Measurements from ENCODE around the gene TNRC6B.
A peak's percentile ranks its signal among the peaks of the same experiment; 100 is the strongest.
"Not testable (repeated sequence)": the region's sequence is repeated elsewhere in the genome, so short reads cannot be mapped to it uniquely, and the experiment has no call there.

TNRC6B gene

DNA sequence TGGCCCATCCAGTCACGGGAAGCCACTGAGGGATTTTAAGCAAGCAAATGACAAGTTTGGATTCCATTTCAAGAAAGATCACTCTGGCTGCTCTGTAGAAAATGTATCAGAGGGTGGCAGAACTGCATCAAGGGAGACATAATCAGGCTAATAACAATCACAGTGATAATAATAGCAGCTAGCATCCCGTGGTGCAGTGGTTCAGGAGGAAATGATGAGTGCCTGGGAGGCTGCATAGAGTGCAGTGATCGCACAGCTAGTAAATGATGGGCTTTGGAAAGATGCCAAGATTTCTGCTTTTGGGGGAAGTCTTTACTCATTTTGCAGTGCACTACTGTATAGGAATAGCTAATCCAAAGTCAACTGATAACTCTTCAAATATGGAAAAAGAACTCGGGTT lies 35.8 kb downstream of the TNRC6B start:
- peak; percentile 23 for DNase-seq (ENCODE audit: low spot score)

DNA sequence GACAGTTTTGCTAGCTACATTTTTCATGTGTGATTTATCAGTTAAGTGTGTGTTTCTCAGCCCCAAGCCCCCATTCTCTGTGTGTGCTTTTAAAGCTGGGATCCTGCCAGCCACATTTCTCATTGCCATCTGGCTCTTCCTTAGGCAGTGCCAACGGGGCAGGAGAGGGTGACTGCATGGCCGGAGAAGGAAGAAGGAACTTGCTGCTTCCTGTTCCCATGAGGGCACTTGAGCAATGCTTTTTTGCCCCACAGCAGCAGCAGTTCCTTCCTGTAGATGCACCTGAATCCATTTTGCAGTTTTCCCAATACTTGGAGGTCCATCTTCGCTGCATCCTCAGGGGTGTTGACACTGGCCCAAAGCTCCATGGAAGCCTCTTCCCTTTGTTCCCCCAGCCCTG lies 37.5 kb downstream of the TNRC6B start:
- DNase-seq (ENCODE audit: low spot score): no peak

DNA sequence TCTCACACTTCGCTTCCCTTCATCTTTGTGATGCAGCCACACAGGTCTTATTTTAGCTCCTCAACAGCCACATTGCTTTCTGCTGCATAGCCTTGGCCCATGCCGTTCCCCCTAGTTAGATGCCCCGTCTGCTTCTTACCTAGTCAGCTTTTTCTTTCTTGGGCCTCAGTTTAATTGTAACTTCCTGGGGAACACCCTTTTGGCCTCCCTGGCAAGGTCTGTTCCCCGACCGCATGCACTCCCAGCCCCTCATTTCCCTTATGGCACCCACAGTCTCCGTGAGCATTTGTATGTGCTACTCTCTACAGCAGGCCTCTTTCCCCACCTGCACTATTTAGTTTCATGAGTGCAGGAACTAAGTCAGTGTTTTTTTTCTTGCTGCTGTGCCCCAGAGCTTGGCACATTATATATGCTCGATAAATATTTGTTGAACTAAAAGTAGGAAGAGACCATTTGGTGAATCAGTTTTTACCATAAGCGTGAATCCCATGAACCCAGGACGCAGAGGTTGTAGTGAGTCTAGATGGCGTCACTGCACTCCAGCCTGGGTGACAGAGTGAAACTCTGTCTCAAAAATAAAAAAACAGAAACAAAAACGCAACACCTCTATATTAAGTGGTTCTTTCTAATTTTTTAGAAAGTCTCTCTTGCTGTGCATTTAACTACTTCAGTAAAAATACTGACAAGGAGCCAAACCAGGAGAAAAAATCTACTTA lies 38.5 kb downstream of the TNRC6B start:
- peak; percentile 14 for DNase-seq (ENCODE audit: low spot score)

DNA sequence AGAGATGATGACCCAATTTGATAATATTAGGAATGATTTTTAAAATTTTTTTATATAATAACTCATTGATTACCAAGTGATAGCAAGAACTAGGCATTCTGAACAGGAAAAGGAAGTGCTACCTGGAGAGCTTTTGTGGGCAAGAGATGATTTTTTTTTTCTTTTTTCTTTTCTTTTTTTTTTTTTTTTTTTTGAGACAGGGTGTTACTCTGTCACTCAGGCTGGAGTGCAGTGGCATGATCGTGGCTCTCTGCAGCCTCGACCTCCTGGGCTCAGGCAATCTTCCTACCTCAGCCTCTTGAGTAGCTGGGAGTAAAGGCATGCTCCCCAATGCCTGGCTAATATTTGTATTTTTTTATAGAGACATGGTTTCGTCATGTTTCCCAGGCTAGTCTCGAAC lies 40.4 kb downstream of the TNRC6B start:
- peak; percentile 17 for DNase-seq (ENCODE audit: low spot score)

DNA sequence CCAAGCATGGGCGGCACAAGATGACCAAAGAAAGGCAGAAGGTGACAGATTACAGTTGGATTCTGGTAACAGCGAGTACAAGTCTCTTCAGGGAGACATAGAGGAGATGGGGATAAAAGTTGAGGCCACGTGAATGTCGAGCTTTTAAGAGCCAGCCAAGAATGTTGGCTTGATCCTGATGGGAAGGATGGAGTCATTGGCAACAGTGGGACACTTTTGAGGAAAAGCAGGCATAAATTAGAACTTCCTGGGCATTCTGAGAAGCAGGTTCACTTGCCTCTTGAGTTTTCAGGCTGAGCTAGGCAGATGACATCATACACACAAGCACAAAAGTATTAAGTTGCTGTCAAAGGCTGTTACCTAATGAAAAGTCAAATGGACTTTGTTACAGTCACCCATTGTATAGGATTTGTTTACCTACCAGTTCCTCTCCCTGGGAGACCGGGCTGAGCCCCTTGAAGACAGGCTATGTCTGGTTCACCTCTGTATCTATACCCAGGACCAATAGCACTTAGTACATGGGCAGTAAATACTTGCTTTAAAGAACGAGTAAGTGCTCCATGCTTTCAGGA lies 41.1 kb downstream of the TNRC6B start:
- no peak for DNase-seq (ENCODE audit: low spot score)

DNA sequence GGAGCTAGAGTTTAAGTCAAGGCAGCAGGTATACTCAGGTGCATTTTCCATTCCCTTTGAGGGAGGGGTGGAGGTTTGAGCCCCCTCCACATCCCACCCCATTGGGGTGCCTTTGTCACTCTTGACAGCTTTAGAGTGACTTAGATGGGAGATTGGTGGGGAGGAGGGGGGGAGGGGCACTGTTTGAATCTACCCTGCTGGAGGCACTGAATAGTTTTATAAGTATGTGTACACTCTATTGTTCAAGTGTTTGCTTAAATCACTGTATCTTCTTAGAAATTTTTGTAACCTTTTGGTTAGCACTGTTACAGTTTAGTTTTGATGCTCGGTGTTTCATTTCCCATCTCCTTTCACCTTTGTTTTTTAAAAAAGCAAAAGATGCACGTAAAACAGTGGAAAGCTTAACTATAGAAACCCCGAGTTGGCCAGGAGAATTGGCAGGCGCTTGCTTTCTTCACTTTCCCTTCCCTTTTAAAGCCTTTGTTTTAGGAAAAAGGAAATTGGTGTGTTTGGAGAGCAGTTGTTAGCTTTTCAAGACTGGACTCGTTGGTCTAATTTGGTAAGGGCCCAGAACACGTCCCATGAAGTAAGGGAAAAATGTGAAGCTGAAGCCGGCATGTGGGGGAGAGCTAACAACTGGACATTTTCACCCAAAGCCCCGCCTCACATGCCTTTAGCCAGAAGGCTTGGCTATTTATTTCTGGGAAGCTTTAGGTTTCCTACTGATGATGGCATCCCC lies 42.8 kb downstream of the TNRC6B start:
- no peak for DNase-seq (ENCODE audit: low spot score)

DNA sequence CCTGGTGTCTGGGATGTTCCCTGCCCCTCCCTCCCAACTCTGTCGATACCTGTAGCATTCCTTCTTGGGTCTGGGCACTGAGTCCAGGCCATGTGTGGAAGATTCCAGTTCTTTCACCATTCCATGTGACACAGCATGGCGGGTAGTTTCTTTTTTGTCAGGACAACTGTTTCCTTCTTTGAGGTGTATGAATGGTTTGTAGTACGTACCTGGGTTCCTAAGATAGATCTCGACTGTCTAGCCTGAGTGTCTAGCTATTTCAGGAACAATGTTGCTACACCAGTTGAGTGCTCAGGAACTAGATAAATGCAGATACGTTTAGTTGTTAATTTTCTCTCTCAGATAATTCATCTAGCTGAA lies 43.3 kb downstream of the TNRC6B start:
- no peak for DNase-seq (ENCODE audit: low spot score)

DNA sequence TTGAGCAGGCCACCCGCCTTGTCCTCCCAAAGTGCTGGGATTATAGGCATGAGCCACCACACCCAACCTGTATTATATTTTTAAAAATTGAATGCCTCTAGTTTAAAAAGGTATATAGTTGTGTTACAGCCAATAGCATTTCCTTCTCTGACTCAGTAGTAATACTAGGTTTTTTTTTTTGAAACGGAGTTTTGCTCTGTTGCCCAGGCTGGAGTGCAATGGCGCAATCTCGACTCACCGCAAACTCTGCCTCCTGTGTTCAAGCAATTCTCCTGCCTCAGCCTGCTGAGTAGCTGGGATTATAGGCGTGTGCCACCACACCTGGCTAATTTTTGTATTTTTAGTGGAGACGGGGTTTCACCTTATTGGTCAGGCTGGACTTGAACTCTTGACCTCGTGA lies 45.3 kb downstream of the TNRC6B start:
- not testable (repeated sequence) for DNase-seq (ENCODE audit: low spot score)

DNA sequence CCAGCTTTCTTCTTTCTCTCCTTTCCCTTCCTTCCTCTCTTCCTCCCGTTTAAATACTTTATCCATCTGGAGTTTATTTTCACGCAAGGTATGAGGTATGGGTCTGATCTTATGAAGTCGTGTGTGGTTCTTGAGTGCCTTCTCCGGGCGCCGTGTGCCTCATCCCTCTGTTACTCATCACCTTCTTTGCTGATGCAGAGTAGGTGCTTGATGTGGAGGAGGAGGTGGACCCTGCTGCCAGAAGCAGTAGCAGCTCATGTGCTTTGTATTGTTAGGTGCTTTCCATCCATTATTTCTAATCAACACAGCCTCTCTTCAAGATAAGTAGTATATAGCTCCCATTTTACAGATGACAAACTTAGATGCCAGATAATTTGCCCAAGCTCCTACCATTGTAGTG lies 47.0 kb downstream of the TNRC6B start:
- DNase-seq (ENCODE audit: low spot score): no peak

DNA sequence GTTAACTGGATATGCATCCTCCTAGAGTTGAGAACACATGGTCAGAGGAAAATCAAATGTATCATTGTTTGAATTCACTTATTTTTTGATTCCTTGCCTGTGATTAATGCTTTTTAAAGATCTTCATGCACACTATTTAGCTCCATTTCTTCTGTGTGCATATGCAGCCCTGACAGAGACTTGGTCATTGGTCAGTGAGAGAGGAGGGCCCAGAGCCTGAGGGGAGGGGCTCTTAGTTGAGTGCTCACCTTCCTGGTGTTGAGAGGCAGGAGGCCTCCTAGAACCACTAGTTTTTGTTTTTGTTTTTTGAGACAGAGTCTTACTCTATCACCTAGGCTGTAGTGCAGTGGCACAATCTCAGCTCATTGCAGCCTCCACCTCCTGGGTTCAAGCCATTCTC lies 48.9 kb downstream of the TNRC6B start:
- no peak for DNase-seq (ENCODE audit: low spot score)

DNA sequence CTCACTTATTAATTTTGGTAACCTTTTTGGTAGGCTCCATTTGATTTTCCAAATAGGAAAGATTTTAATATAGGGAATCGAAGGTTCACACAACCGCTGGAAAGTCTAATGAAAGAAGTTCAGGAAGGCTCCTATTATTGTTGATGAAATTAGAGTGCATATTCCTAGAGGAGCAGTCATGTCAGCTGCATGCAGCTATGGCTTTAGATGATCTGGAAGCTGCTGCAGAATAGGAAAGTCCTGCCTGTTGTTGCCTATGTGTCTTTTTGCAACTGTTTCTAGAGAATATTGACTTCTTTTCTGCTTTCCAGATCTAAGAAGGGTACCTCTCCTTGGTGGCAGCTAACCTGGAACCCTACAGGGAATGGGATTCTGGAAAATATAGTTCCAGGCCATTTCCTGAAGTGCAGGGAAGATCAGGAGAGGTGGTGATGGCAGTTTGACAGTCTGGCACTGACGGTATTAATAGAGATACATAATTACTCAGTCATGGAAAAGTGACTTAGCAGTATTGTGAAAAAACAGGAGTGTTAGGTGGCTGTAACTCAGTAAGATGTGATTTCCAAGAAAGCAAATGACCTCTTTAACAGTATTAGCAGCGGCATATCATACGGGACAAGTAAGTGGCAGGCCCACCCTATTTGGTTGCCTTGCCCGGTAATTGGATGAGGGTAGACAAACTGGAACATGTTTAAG lies 54.0 kb downstream of the TNRC6B start:
- no peak for DNase-seq (ENCODE audit: low spot score)

DNA sequence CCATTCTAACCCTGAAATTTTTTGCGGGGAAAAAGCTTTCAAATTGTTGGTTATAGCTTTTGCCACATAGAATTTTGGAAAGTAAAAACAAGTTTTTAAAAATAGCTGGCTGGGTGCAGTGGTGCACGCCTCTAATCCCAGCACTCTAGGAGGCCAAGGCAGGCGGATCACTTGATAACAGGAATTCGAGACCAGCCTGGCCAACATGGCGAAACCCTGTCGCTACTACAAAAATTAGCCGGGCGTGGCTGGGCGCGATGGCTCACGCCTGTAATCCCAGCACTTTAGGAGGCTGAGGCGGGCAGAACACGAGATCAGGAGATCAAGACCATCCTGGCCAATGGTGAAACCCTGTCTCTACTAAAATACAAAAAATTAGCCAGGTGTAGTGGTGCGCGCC lies 54.9 kb downstream of the TNRC6B start:
- no peak for DNase-seq (ENCODE audit: low spot score)

DNA sequence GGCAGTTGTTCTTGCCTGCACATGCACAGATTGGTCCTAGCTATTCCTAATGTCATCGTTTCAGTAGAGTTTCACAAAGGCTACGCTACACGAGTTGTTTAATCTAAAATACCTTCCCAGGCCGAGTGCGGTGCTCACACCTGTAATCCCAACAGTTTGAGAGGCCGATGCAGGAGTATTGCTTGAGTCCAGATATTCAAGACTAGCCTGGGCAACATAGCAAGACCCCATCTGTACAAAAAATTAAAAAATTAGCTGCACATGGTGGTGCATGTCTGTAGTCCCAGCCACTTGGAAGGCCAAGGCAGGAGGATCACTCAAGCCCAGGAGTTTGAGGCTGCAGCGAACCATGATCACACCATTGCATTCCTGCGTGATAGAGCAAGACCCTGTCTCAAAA lies 56.2 kb downstream of the TNRC6B start:
- DNase-seq (ENCODE audit: low spot score): no peak

DNA sequence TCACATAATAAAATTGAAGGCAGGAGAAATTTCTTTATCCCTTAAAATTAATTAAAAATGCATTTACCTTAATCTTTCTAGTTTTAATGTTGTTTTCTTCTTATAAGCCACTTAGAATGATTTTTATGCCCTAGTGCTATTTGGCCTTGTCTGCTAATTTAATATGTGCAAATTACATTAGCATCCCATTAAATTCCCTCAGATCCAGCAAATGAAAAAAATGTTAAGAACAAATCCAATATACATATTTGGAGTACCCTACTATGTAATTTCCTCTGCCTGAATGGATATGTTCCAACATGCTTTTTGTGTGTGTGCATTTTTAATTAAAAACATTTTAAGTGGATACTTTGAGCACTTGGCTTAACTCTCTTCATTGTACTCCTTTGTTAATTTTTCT lies 56.9 kb downstream of the TNRC6B start:
- no peak for DNase-seq (ENCODE audit: low spot score)

DNA sequence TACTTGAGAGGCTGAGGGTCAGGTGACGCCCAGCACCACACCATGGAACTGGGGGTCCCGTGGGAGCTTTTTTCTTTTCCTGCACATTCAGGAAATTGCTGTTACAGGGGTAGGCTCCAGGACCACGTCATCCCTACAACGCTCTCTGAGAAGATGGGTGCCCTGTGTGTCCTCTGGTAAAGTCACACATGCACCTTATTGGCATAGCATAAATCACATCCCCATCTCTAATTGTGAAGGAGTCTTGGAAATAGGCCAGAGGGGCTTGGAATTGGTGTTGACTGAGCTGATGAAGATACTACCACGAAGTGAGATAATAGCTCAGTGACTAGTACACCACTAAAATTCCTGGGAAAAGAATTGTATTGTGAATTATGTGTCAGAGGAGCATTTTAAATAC lies 57.6 kb downstream of the TNRC6B start:
- DNase-seq (ENCODE audit: low spot score): no peak

DNA sequence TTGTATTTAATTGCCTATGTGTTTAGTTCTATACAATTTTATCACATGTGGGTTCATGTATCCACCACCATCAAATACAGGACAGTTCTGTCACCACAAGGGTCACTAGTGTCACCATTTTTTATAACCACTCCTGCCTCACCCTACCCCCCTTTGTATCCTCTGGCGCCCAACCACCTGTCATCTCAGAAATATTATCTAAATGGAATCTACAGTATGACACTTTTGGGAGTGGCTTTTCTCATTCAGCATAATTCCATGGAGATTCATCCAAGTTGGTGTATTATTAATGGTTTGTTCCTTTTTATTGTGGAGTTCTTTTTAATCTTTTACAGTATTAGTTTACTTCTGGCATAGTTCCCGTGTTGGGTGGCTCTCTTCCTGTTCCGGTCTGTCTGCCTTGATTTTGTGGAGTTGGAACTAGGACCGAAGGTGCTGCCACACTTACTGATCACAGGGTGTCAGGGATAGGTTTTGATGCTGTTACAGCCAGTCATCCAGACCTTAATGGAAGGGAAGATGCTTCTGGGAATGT lies 58.5 kb downstream of the TNRC6B start:
- DNase-seq (ENCODE audit: low spot score): no peak

DNA sequence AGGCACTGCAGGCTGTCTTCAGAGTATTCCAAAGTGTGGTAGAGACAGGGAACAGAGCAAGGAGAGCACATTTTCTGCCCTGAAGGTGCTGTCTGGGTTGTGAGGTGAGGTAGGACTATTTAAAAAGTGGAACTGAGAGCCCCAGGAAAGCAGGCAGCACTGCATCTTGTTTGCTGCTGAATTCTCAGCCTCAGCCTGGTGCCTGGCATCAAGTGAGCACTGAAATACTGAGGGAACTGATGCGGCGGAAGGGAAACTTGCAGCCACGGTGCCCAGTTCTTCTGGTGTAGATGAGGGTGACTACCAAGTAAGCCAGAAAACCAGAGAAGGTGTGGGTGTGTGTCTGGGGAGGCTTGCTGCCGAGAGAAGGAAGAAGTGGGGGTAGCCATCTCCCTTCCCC lies 59.5 kb downstream of the TNRC6B start:
- DNase-seq (ENCODE audit: low spot score): no peak

DNA sequence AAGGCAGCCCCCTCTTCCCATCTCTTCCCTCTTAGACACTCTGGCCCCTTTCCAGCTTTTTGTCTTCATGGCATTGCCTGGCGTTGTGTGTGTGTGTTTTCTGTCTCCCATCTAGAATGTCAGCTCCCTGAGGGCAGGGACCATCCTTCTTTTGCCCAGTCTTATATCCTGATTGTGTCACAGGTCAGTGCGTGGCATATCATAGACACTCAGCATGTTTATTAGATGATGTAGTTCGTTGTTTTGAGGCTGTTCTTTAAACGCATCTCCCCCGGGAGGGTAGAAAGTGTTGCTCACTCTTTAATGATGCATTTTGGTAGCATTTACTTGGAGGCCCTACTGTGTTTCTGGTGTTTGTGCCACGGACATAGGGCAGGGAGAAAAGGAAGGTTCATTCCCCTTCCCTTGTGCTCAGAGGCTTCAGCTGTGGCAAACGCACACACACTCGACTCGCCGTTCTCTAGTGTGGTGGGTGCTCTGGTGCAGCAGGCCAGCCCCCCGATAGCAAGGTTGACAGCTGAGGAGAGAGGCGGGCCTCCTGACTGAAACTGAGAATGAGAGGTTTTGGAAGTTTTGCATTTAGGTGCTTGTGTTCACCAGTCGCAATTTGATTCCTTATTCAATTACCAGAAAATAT lies 60.2 kb downstream of the TNRC6B start:
- no peak for DNase-seq (ENCODE audit: low spot score)

DNA sequence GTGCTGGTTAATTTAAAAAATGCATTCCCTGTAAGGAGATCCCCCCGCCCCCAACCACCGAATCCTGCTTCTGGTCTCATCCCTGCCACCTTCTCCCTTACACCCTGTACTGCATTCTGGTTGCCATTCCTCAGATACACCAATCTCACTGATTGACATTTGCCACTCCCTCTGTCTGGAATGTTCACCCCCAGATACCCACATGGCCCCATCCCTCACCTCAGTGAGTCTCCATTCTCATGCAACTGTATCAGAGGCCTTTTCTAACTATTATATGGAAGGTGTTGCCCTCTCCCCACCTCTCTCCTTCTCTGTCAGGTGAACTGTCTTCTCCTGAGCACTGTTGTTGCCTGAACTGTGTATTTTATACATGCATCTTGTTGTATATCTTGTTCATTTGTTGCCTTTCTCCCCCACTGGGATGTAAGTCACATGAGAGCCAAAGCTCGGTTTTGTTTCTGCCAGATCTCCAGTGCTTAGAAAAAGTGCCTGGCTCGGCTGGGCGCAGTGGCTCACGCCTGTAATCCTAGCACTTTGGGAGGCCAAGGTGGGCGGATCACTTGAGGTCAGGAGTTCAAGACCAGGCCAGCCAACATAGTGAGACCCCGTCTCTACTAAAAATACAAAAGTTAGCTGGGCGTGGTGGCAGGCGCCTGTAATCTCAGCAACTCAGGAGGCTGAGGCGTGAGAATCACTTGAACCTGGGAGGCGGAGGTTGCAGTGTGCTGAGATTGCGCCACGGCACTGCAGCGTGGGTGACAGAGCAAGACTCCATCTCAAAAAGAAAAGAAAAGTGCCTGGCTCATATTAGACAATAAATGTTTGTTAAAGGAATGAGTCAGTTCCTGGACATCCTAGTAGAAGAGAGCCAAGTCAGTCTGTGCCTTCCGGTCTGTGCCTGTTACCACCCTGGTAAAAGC lies 61.0 kb downstream of the TNRC6B start:
- no peak for DNase-seq (ENCODE audit: low spot score)

DNA sequence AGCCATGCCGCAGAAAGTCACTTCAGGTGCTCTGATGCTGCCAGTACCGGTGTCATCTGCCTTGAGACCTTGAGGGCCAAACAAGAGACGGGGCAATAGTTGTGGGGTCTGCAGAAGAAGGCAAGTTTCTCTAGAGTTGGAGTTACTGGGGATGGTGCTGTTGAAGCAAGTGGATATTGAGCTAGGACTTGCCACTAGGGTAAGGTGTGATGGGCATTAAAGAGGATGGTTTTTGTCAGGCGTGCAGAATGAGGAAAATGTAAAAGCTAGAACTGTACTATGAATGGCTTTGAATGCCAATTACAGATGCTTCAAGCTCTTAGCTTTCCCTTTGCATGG lies 61.6 kb downstream of the TNRC6B start:
- no peak for DNase-seq (ENCODE audit: low spot score)

DNA sequence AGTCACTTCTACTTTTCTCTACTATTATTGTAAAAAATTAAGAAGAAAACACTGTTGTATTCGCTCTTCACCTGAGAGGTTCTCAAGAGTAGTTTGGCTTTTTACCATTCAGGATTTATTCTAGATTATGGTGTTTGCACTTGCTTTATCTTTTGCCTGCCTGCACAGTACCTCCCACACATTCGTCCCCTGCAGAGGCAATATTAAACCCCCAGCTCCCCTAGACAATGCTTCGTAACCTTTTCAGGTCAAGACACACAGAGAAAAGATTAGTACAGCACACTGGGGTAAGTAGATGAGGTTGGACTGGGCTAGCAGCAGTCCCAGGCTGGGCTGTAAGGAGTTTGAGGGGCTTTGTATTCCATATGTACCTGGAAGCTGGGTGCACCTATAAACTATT lies 62.4 kb downstream of the TNRC6B start:
- no peak for DNase-seq (ENCODE audit: low spot score)

Measured in left forelimb (tissue), 1 donor.